ENCODE measurements around the gene RBFOX2.

DNA sequence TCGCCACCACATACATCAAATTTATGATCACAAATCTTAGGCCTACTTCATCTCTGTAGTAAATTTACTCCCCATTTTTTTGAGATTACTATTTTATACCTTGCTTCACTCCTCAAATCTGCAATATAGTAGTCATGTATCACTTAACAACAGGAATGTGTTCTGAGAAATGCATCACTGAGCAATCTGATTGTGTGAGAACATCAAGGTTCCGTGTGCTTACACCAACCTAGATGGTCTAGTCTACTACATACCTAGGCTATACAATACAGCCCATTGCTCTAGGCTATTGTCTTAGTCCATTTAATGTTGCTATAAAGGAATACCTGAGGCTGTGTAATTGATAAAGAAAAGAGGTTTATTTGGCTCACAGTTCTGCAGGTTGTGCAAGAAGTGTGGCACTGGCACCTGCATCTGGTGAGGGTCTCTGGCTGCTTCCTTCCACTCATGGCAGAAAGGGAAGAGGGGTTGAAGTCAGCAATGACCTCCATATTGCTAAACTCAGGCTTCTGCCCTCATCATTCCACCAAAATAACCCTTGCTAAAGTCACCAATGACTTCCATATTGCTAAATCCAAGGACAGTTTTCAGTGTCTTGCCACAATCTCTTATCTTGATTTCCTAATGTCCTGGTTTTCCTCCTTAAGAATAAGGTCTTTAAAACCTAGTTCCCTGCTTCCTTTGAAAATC, 140.3 kb downstream of the RBFOX2 start:
- TF ChIP-seq TCF12 (IDR thresholded peaks at IDR 0.05; ENCODE audit: low read depth) (no peak), RAD21 (IDR thresholded peaks at IDR 0.05; ENCODE audit: low read depth) (no peak), ZBTB7A (IDR thresholded peaks at IDR 0.05; ENCODE audit: low read depth) (no peak)

All from Ishikawa (cell line).